GM19328 (cell line): ENCODE measurements around the gene LARGE1.

ENCODE experiments used
- ATAC-seq: cut with Tn5 transposase; IDR thresholded peaks from one replicate; pipeline ENCODE4 v1.9.1; 2021; ENCODE audit warnings: mild to moderate bottlenecking, moderate library complexity; ENCODE audit not compliant: unreplicated experiment

The LARGE1 gene

GRCh38 chr22:33512908-33513307 is 407.4 kb downstream of the LARGE1 start:
- no peak for ATAC-seq

GRCh38 chr22:33510429-33510904 is 409.8 kb downstream of the LARGE1 start:
- no peak for ATAC-seq

GRCh38 chr22:33504941-33505625 is 415.2 kb downstream of the LARGE1 start:
- no peak for ATAC-seq

- ATAC-seq, result no peak
These were observed 424.2 kb downstream of the LARGE1 start for GRCh38 chr22:33496112-33496511.

- no peak for ATAC-seq
These were observed 426.6 kb downstream of the LARGE1 start for GRCh38 chr22:33493476-33494205.

GRCh38 chr22:33492210-33492651 is 428.0 kb downstream of the LARGE1 start:
- no peak for ATAC-seq

- no peak for ATAC-seq
These were observed 433.1 kb downstream of the LARGE1 start for GRCh38 chr22:33487041-33487716.

- ATAC-seq, result no peak
These were observed 438.7 kb downstream of the LARGE1 start for GRCh38 chr22:33481550-33481949.

- ATAC-seq, result no peak
These were observed 442.9 kb downstream of the LARGE1 start for GRCh38 chr22:33477120-33478111.

- no peak for ATAC-seq
These were observed 443.6 kb downstream of the LARGE1 start for GRCh38 chr22:33476716-33477115.

- no peak for ATAC-seq
These were observed 444.1 kb downstream of the LARGE1 start for GRCh38 chr22:33476206-33476605.

GRCh38 chr22:33474587-33474986 is 445.7 kb downstream of the LARGE1 start:
- ATAC-seq, result no peak

GRCh38 chr22:33472462-33473344 is 447.6 kb downstream of the LARGE1 start:
- ATAC-seq, result no peak

- ATAC-seq, result no peak
These were observed 449.8 kb downstream of the LARGE1 start for GRCh38 chr22:33470456-33470855.

GRCh38 chr22:33467620-33468095 is 452.6 kb downstream of the LARGE1 start:
- ATAC-seq, result no peak

- no peak for ATAC-seq
These were observed 453.2 kb downstream of the LARGE1 start for GRCh38 chr22:33467080-33467479.

- no peak for ATAC-seq
These were observed 454.7 kb downstream of the LARGE1 start for GRCh38 chr22:33465554-33465953.

GRCh38 chr22:33464698-33465097 is 455.6 kb downstream of the LARGE1 start:
- ATAC-seq, result no peak

- ATAC-seq, result no peak
These were observed 458.4 kb downstream of the LARGE1 start for GRCh38 chr22:33461698-33462434.
